ENCODE data around the gene VGLL4. TPM values are rescaled to one million over a fixed set of nuclear protein-coding genes. Genes with fewer than 3 reads are reported as not detected.

VGLL4 gene
- total RNA-seq, 1 experiment from 2014 or later, result 42.1 TPM

DNA sequence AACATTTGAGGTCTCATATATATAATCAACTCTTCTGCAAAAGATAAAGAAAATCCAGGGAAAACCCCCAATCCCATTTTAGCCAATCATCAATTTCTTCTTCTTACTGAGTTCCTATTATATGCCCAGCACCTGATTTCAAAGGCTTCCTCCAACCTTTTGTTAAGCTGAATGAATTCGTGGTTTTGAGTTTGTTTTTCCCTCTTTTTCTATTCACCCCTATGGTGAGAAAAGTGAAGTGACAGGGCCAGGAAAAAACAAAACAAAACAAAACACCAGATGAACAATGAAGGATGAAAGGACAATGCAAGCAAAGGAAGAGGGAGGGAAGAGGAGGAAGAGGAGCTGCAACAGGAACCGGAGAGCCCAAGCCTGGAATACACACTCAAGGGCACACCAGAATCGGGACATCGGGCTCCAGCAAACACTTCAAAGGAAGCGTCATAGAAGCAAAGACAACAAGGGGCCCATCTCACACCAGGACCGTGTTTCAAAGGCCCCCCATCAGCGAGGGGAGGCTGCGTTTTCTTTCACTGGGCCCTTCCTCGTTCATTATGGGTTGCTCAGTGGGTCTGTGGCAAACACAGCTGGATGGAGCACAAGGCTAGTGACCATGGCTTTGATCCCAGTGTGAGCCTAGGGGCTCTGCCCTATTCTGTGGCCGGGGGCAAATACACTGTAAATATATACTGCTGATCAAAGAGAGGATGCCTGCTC, 50.2 kb downstream of the VGLL4 start:
- Histone ChIP-seq H3K4me2 (ENCODE audit: insufficient read depth, insufficient read length, low read length) (no peak overlapping the region), H2BK12ac (ENCODE audit: insufficient read length, low read depth, low read length) (no peak overlapping the region), H3K56ac (ENCODE audit: insufficient read length, low read depth, low read length) (no peak overlapping the region), H3K79me1 (ENCODE audit: insufficient read depth, low read depth, low read length, poor library complexity, severe bottlenecking) (peaks cover 12% of the 10 kb centered on the region), H4K91ac (ENCODE audit: insufficient read length, low read depth, low read length) (no peak overlapping the region), H3K4me1 (ENCODE audit: insufficient read depth, low read length) (peaks cover 21% of the 10 kb centered on the region), H2BK5ac (ENCODE audit: insufficient read length, low read length) (no peak overlapping the region), H4K20me1 (ENCODE audit: control insufficient read depth, insufficient read depth, insufficient read length) (no peaks in the 10 kb centered on the region), H2BK20ac (ENCODE audit: low read depth, low read length, poor library complexity, severe bottlenecking) (no peak overlapping the region), H3T11ph (ENCODE audit: low read length) (no peak overlapping the region), H3K9ac (ENCODE audit: extremely low read depth, insufficient read length, low read length) (no peak overlapping the region), H2BK15ac (ENCODE audit: low read depth, low read length) (no peak overlapping the region), H3K14ac (ENCODE audit: insufficient read depth, low read length) (no peak overlapping the region), H4K5ac (ENCODE audit: insufficient read length, low read depth, low read length) (no peak overlapping the region), H2AFZ (ENCODE audit: low read length) (no peak overlapping the region), H3K27ac (ENCODE audit: insufficient read length, low read depth, low read length) (no peak overlapping the region), H3K27me3 (ENCODE audit: insufficient read depth, low read length) (no peaks in the 10 kb centered on the region), H3K79me2 (ENCODE audit: insufficient read depth, low read length) (peaks cover 21% of the 10 kb centered on the region; the same call in 1 of the 2 replicates), H3K18ac (ENCODE audit: insufficient read length, low read depth, low read length) (no peak overlapping the region), H3K23me2 (ENCODE audit: insufficient read length, low read depth, low read length, poor library complexity, severe bottlenecking) (no peaks in the 10 kb centered on the region), H4K8ac (replicated peaks; ENCODE audit: insufficient read length, low read depth, low read length) (no peak overlapping the region), H3K4ac (ENCODE audit: low read depth, low read length) (no peak overlapping the region), H2BK120ac (ENCODE audit: low read depth, low read length, poor library complexity, severe bottlenecking) (no peak overlapping the region), H3K9me3 (ENCODE audit: control insufficient read depth, low read depth, low read length) (no peaks in the 10 kb centered on the region), H2AK5ac (ENCODE audit: insufficient read length, low read length) (no peak overlapping the region), H3K23ac (ENCODE audit: insufficient read length, low read depth, low read length) (no peak overlapping the region)
- WGBS (ENCODE audit: extremely low coverage, insufficient read length, low lambda C conversion rate), result no CpG with 5 or more reads among the region's 10 CpGs
- DNase-seq, result no peak
- H3K4me1 Mint-ChIP-seq, result peaks cover 57 to 59% of the 10 kb centered on the region in 2 experiments
- H3K27ac Mint-ChIP-seq, result peak overlapping the region in 1 of 3 experiments; percentile 18; a peak in 2 of 7 replicates
- no peaks in the 10 kb centered on the region for H3K27me3 Mint-ChIP-seq (ENCODE audit: low read depth)
- peaks cover 18 to 32% (median 24%) of the 10 kb centered on the region in 3 experiments for H3K36me3 Mint-ChIP-seq (ENCODE audit: insufficient read depth in 1 of 3, low read depth in 3 of 3)
- H3K4me3 Mint-ChIP-seq, result peak overlapping the region in 1 of 2 experiments; percentile 3; a peak in 2 of 5 replicates
- TF ChIP-seq, protein P1, sequence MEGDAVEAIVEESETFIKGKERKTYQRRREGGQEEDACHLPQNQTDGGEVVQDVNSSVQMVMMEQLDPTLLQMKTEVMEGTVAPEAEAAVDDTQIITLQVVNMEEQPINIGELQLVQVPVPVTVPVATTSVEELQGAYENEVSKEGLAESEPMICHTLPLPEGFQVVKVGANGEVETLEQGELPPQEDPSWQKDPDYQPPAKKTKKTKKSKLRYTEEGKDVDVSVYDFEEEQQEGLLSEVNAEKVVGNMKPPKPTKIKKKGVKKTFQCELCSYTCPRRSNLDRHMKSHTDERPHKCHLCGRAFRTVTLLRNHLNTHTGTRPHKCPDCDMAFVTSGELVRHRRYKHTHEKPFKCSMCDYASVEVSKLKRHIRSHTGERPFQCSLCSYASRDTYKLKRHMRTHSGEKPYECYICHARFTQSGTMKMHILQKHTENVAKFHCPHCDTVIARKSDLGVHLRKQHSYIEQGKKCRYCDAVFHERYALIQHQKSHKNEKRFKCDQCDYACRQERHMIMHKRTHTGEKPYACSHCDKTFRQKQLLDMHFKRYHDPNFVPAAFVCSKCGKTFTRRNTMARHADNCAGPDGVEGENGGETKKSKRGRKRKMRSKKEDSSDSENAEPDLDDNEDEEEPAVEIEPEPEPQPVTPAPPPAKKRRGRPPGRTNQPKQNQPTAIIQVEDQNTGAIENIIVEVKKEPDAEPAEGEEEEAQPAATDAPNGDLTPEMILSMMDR (conservative IDR thresholded peaks at IDR 0.05), result no peak
- peaks cover 0 to 3% of the 10 kb centered on the region in 2 experiments; a peak in 2 of 5 replicates for H3K9me3 Mint-ChIP-seq

Measured in H9 (cell line).